ENCODE measurements around the gene PAPOLA.
"Not testable (repeated sequence)": the region's sequence is repeated elsewhere in the genome, so short reads cannot be mapped to it uniquely, and the experiment has no call there.

PAPOLA gene

GRCh38 chr14:96502621-96503305, 581 bp downstream of the PAPOLA start:
- DNase-seq (ENCODE audit: low read depth), result peak; percentile 36

DNA sequence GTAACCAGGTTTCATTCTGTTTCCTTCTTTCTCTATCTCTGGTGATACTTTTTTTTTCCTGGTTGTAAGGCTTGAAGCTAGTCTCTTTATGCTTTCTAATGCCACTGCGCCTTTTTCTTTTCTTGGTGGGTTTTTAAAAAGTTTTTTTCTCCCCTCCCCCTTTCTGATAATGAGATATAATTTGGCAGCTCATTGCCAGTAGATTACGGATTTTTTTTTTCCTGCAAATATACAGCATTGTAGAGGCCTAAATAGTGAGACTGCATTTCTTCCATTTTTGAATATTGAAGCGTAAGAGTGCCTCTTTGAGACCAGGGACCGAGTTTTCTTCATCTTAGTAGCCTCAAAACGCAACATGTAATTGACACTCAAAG, 1.1 kb downstream of the PAPOLA start:
- no peak for DNase-seq (ENCODE audit: low read depth)

- not testable (repeated sequence) for DNase-seq (ENCODE audit: low read depth)
These were observed 2.2 kb downstream of the PAPOLA start for GRCh38 chr14:96504353-96504752.

- DNase-seq (ENCODE audit: low read depth), result no peak
These were observed 5.5 kb downstream of the PAPOLA start for GRCh38 chr14:96507723-96508122.

DNA sequence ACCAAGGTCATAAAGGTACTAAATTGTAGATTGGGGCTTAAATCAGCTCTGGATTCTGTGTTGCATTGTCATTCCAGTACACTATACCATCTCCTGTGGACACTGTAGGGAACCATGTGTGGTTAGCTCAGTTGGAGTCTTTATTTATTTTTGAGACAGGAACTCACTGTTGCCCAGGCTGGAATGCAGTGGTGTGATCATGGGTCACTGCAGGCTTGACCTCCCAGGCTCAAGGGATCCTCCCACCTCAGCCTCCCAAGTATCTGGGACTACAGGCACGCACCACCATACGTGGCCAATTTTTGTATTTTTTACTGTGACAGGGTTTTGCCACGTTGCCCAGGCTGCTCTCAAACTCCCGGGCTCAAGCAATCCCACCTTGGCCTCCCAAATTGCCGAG, 6.7 kb downstream of the PAPOLA start:
- no peak for DNase-seq (ENCODE audit: low read depth)

- no peak for DNase-seq (ENCODE audit: low read depth)
These were observed 7.4 kb downstream of the PAPOLA start for GRCh38 chr14:96509457-96510090.

- DNase-seq (ENCODE audit: low read depth), result no peak
These were observed 9.0 kb downstream of the PAPOLA start for GRCh38 chr14:96511146-96511545.

DNA sequence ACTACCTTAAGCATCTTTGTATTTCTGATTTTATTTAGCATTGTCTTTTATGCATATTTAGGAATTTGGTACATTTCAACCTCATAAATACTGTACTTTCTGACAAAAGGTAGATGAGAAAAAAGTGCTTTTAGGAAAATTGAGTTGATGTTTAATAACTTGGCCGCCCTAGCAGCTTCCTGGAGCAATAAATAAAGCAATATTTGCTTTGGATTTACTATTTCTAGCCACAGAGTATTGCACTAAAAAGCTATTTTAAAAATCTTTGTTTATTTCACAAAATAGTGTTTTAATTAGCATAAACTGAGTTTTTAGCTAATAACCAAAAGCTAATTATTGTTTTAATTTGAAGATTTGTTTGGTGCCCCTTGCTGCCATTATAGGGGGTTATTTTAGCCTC, 9.5 kb downstream of the PAPOLA start:
- DNase-seq (ENCODE audit: low read depth), result no peak

DNA sequence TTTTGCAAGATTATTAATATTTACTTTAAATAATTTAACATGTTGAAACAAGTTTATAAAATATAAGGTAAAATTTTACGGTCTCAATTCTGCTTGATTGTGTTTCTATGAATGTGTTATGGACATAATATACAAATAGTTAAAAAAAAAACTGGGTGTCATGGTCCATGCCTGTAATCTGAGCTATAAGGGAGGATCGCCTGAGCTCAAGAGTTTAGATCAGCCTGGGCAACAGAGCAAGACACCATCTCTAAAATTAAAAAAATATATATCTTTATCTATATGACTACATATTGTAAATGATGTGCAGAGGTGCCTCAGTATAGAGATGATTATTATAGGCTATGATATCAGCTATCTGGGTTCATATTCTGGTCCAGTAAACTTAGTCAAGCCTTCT, 9.9 kb downstream of the PAPOLA start:
- DNase-seq (ENCODE audit: low read depth), result no peak

GRCh38 chr14:96512602-96513397, 10.6 kb downstream of the PAPOLA start:
- DNase-seq (ENCODE audit: low read depth), result no peak

- no peak for DNase-seq (ENCODE audit: low read depth)
These were observed 12.5 kb downstream of the PAPOLA start for GRCh38 chr14:96514694-96515093.

DNA sequence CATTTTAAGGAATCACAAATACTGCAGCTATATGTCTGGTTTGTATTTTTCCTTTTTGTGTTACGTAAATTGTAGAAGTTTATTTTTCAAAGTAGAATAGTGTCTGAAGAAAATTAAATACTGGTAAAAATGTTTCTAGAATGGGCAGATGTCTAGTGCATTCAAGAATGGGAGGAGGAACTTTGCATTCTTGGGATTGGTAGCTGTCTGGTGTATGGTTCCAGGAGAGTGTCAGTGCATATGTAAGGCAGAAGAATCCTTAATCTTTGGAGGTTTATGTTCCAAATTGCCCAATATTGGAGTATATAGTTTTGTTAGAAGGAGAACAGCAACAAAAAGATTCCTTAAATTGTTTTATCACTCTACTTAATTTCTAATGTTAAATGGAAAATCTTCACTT, 13.5 kb downstream of the PAPOLA start:
- DNase-seq (ENCODE audit: low read depth), result no peak

DNA sequence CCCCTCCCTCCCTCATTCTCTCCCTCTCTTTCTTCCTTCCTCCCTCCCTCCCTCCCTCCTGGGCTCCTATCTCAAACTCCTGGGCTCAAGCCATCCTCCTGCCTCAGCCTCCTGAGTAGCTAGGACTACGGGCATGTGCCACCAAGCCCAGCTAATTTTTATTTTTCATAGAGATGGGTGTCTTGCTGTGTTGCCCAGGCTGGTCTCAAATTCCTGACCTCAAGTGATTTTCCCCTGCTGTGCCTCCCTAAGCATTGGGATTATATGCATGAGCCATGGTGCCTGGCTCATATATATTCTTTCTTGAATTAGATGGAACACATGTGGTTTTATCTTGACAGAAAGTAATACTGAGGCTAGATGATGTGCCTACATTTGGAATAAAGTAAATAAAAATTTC, 14.2 kb downstream of the PAPOLA start:
- no peak for DNase-seq (ENCODE audit: low read depth)

GRCh38 chr14:96519970-96520369, 17.8 kb downstream of the PAPOLA start:
- DNase-seq (ENCODE audit: low read depth), result no peak

- DNase-seq (ENCODE audit: low read depth), result peak; percentile 18
These were observed 23.3 kb downstream of the PAPOLA start for GRCh38 chr14:96525452-96525851.

- no peak for DNase-seq (ENCODE audit: low read depth)
These were observed 30.4 kb downstream of the PAPOLA start for GRCh38 chr14:96532632-96533031.

GRCh38 chr14:96536807-96537206, 34.6 kb downstream of the PAPOLA start:
- DNase-seq (ENCODE audit: low read depth), result no peak

- peak; percentile 23 for DNase-seq (ENCODE audit: low read depth)
These were observed 36.2 kb downstream of the PAPOLA start for GRCh38 chr14:96538097-96538989.

DNA sequence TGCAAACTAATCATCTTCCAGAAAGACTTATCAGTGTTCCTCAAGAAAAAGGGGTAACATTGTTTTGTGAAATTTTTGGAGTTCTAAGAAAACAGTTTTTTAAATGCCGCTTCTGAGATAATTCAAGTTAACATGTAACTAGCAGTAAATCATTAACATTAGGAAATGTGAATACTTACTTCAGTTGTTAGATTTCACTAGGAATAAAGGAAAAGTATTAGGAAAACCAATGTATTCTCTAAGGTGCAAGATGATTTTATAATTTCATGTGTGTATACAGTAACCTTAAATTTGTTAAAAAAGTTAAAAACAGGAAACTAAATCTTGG, 36.8 kb downstream of the PAPOLA start:
- DNase-seq (ENCODE audit: low read depth), result no peak

DNA sequence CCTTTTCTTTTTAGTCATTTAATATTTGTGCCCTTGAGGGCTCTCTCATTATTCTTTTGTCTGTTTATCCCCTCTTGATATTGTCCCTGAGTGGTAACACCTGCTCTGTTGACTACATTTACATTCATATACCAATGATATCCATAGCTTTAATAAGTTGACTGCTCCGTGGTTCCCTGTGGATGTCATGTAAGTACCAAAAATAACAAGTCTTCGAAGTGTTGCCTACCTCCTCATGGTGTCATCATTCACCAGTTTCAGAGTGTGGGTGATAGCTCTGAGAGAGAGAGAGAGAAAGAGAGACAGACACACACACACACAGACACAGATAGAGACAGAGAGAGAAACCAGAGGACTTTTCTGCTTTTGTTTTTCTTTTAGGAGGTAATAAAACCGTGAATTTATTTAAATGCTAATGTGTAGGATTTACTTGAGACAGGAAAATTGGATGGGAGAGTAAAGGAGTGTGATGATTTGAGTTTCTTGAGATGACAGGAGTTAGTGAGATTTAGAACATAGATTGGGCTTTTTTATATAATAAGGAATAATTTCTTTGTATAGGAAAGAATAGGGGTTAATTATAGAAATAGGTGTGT, 52.2 kb downstream of the PAPOLA start:
- DNase-seq (ENCODE audit: low read depth), result no peak

GRCh38 chr14:96559571-96559970, 57.4 kb downstream of the PAPOLA start:
- DNase-seq (ENCODE audit: low read depth), result no peak

GRCh38 chr14:96564389-96564788, 62.2 kb downstream of the PAPOLA start:
- peak; percentile 11 for DNase-seq (ENCODE audit: low read depth)
